Liver (tissue), 9 donors: ENCODE measurements around the gene NR3C1. TPM values are rescaled to one million over a fixed set of nuclear protein-coding genes. Genes with fewer than 3 reads are reported as not detected.

ENCODE experiments used
- DNase-seq: peaks from one replicate; pipeline ENCODE4 v3.0.0-alpha.2; 2017; ENCODE audit warnings: low spot score
- H3K27ac ChIP-seq, 2 donors: one replicate each; pipeline ENCODE4 v1.7.0; 2013; ENCODE audit warnings: inconsistent platforms in 2 of 2, low read length in 2 of 2, control low read depth in 1 of 2, low read depth in 1 of 2, mild to moderate bottlenecking in 1 of 2
- H3K27me3 ChIP-seq, 4 donors: one replicate each; pipeline versions ENCODE4 v1.6.1 to v1.7.0; 2013; ENCODE audit warnings: low read length in 3 of 4, inconsistent platforms in 1 of 4, mild to moderate bottlenecking in 1 of 4, moderate library complexity in 1 of 4; ENCODE audit not compliant: control insufficient read depth in 4 of 4, insufficient read depth in 4 of 4
- H3K36me3 ChIP-seq, 4 donors: one replicate each; pipeline versions ENCODE4 v1.6.1 to v1.7.0; 2013; ENCODE audit warnings: low read length in 3 of 4, mild to moderate bottlenecking in 3 of 4, low read depth in 1 of 4, moderate library complexity in 1 of 4; ENCODE audit not compliant: control insufficient read depth in 4 of 4, insufficient read depth in 3 of 4
- H3K4me1 ChIP-seq, 4 donors: one replicate each; pipeline versions ENCODE4 v1.6.1 to v1.7.0; 2013; ENCODE audit warnings: low read length in 3 of 4, mild to moderate bottlenecking in 3 of 4, moderate library complexity in 1 of 4; ENCODE audit not compliant: control insufficient read depth in 4 of 4, insufficient read depth in 4 of 4
- H3K4me3 ChIP-seq, 3 donors: one replicate each; pipeline versions ENCODE4 v1.6.1 to v1.7.0; 2013; ENCODE audit warnings: low read length in 3 of 3, control low read depth in 1 of 3, low read depth in 1 of 3, mild to moderate bottlenecking in 1 of 3
- H3K9ac ChIP-seq, 2 donors: one replicate each; pipeline ENCODE4 v1.7.0; 2013; ENCODE audit warnings: low read length in 2 of 2, mild to moderate bottlenecking in 2 of 2, moderate library complexity in 2 of 2, control low read depth in 1 of 2, low read depth in 1 of 2
- H3K9me3 ChIP-seq, 4 donors: one replicate each; pipeline versions ENCODE4 v1.6.1 to v1.7.0; 2013; ENCODE audit warnings: low read length in 3 of 4; ENCODE audit not compliant: control insufficient read depth in 4 of 4
- EGR1 ChIP-seq, 2 donors: IDR thresholded peaks; 2 replicates each; pipeline ENCODE4 v1.6.1; 2016 to 2018; ENCODE audit warnings: antibody characterized with exemption in 2 of 2, low read depth in 2 of 2
- FOXA1 ChIP-seq: IDR thresholded peaks from 2 replicates; pipeline ENCODE4 v1.6.1; 2016; ENCODE audit warnings: antibody characterized with exemption
- FOXA2 ChIP-seq: IDR thresholded peaks from 2 replicates; pipeline ENCODE4 v1.6.1; 2016; ENCODE audit warnings: antibody characterized with exemption
- GABPA ChIP-seq, 2 donors: IDR thresholded peaks in 1 of 2; conservative IDR thresholded peaks in 1 of 2; 2 replicates each; pipeline ENCODE4 v1.6.1; 2016; ENCODE audit warnings: antibody characterized with exemption in 2 of 2, mild to moderate bottlenecking in 1 of 2, moderate library complexity in 1 of 2
- HNF4A ChIP-seq, 2 donors: conservative IDR thresholded peaks; 2 replicates each; pipeline ENCODE4 v1.6.1; 2016; ENCODE audit warnings: antibody characterized with exemption in 2 of 2, mild to moderate bottlenecking in 2 of 2
- HNF4G ChIP-seq: IDR thresholded peaks from 2 replicates; pipeline ENCODE4 v1.6.1; 2016; ENCODE audit warnings: antibody characterized with exemption
- JUND ChIP-seq, 2 donors: IDR thresholded peaks; 2 replicates each; pipeline ENCODE4 v1.6.1; 2016; ENCODE audit warnings: antibody characterized with exemption in 2 of 2
- NR2F2 ChIP-seq: IDR thresholded peaks from 2 replicates; pipeline ENCODE4 v1.6.1; 2016; ENCODE audit warnings: antibody characterized with exemption
- TAF1 ChIP-seq: conservative IDR thresholded peaks from 2 replicates; pipeline ENCODE4 v1.6.1; 2016; ENCODE audit warnings: antibody characterized with exemption, mild to moderate bottlenecking
- YY1 ChIP-seq: IDR thresholded peaks from 2 replicates; pipeline ENCODE4 v1.6.1; 2016; ENCODE audit warnings: antibody characterized with exemption, mild to moderate bottlenecking
- WGBS: extraction: QIAGEN DNeasy Blood & Tissue Kit; methylation state at CpG from one replicate; pipeline ENCODE4 v1.1.7; 2013; 5-methylcytosine and 5-hydroxymethylcytosine counted together
- polyA plus RNA-seq, 2 donors: library from polyadenylated mRNA; stranded (reverse) in 1 of 2; unstranded in 1 of 2; fragments of 200-250 nt in 1 of 2; fragments of >200 nt in 1 of 2; fragmentation: Nextera tagmentation in 1 of 2; extraction: Ambion mirVana in 1 of 2; gene quantifications; one replicate each; pipeline versions ENCODE4 v1.2.1 to v1.2.3, GENCODE V29; 2013 to 2015
- total RNA-seq, 2 donors: library from RNA; depleted of rRNA; stranded (reverse); fragments of >200 nt; gene quantifications; one replicate each; pipeline ENCODE4 v1.2.3, GENCODE V29; 2014
- TF ChIP-seq, protein P1 (sequence below): IDR thresholded peaks from 2 replicates; pipeline ENCODE4 v1.6.1; 2016; ENCODE audit warnings: antibody characterized with exemption
- TF ChIP-seq, protein P2 (sequence below): IDR thresholded peaks from 2 replicates; pipeline ENCODE4 v1.6.1; 2016; ENCODE audit warnings: antibody characterized with exemption
- TF ChIP-seq, protein P3 (sequence below): IDR thresholded peaks from 2 replicates; pipeline ENCODE4 v1.6.1; 2016; ENCODE audit warnings: antibody characterized with exemption, mild to moderate bottlenecking
- TF ChIP-seq, protein P4 (sequence below): fragments of 150-350 bp; IDR thresholded peaks from 2 replicates; pipeline ENCODE4 v1.5.1; 2017; ENCODE audit warnings: improper control_type of control experiment, low read depth, low read length; ENCODE audit not compliant: missing input control
- donor health status: healthy.
- donor health status: healthy.
- donor health status: healthy.
- donor health status: healthy.
- donor health status: healthy.

NR3C1 gene
- total and polyA plus RNA-seq, 4 donors, result 24.5 to 36.4 (median 29.0) TPM

DNA sequence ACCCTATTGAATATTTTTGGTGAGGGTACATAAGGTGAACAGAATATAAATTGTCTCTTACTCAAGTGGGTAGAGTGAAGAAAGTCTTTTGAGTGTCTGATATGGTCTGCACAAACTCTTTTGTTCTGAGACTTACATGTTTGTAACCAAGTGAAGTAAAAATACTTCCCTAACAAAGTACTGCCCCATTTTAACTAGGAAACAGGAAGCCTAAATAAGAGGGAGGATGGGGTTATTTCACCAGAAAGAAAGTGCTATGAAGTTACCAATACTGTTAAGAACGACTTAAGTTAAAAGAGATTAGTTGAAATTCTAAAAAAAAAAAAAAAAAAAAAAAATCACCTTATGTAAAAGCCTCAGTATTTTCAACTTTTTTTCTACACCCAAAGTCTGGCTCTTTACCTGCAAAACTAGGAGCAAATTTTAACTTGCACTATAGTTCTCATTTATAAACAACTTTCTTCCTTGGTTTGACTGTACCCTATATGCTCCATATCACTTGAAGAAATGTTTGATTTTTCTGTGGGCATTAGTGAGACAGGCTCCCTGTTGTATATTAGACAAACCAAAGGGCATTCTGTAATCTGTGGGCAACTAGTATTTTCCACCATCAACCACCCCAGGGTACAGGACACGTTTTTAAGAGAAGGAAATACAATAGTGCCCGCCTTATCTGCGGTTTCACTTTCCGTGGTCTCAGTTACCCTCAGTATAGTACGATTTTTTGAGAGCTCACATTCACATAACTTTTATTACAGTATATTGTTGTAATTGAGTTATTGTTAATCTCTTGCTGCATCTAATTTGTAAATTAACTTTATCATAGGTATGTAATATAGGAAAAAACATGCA, 127.7 kb downstream of the NR3C1 start:
- TF ChIP-seq FOXA1 (no peak), GABPA (IDR thresholded peaks at IDR 0.05 in 1 of 2, conservative IDR thresholded peaks at IDR 0.05 in 1 of 2) (no peak), NR2F2 (no peak), HNF4A (conservative IDR thresholded peaks at IDR 0.05) (no peak), JUND (IDR thresholded peaks at IDR 0.05) (no peak), FOXA2 (no peak), HNF4G (no peak), TAF1 (no peak), YY1 (no peak), EGR1 (IDR thresholded peaks at IDR 0.05; ENCODE audit: low read depth in 2 of 2) (no peak)
- TF ChIP-seq, protein P1, sequence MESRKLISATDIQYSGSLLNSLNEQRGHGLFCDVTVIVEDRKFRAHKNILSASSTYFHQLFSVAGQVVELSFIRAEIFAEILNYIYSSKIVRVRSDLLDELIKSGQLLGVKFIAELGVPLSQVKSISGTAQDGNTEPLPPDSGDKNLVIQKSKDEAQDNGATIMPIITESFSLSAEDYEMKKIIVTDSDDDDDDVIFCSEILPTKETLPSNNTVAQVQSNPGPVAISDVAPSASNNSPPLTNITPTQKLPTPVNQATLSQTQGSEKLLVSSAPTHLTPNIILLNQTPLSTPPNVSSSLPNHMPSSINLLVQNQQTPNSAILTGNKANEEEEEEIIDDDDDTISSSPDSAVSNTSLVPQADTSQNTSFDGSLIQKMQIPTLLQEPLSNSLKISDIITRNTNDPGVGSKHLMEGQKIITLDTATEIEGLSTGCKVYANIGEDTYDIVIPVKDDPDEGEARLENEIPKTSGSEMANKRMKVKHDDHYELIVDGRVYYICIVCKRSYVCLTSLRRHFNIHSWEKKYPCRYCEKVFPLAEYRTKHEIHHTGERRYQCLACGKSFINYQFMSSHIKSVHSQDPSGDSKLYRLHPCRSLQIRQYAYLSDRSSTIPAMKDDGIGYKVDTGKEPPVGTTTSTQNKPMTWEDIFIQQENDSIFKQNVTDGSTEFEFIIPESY, result no peak
- TF ChIP-seq, protein P2, sequence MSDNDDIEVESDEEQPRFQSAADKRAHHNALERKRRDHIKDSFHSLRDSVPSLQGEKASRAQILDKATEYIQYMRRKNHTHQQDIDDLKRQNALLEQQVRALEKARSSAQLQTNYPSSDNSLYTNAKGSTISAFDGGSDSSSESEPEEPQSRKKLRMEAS, result no peak
- TF ChIP-seq, protein P3, sequence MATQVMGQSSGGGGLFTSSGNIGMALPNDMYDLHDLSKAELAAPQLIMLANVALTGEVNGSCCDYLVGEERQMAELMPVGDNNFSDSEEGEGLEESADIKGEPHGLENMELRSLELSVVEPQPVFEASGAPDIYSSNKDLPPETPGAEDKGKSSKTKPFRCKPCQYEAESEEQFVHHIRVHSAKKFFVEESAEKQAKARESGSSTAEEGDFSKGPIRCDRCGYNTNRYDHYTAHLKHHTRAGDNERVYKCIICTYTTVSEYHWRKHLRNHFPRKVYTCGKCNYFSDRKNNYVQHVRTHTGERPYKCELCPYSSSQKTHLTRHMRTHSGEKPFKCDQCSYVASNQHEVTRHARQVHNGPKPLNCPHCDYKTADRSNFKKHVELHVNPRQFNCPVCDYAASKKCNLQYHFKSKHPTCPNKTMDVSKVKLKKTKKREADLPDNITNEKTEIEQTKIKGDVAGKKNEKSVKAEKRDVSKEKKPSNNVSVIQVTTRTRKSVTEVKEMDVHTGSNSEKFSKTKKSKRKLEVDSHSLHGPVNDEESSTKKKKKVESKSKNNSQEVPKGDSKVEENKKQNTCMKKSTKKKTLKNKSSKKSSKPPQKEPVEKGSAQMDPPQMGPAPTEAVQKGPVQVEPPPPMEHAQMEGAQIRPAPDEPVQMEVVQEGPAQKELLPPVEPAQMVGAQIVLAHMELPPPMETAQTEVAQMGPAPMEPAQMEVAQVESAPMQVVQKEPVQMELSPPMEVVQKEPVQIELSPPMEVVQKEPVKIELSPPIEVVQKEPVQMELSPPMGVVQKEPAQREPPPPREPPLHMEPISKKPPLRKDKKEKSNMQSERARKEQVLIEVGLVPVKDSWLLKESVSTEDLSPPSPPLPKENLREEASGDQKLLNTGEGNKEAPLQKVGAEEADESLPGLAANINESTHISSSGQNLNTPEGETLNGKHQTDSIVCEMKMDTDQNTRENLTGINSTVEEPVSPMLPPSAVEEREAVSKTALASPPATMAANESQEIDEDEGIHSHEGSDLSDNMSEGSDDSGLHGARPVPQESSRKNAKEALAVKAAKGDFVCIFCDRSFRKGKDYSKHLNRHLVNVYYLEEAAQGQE, result no peak
- TF ChIP-seq, protein P4, sequence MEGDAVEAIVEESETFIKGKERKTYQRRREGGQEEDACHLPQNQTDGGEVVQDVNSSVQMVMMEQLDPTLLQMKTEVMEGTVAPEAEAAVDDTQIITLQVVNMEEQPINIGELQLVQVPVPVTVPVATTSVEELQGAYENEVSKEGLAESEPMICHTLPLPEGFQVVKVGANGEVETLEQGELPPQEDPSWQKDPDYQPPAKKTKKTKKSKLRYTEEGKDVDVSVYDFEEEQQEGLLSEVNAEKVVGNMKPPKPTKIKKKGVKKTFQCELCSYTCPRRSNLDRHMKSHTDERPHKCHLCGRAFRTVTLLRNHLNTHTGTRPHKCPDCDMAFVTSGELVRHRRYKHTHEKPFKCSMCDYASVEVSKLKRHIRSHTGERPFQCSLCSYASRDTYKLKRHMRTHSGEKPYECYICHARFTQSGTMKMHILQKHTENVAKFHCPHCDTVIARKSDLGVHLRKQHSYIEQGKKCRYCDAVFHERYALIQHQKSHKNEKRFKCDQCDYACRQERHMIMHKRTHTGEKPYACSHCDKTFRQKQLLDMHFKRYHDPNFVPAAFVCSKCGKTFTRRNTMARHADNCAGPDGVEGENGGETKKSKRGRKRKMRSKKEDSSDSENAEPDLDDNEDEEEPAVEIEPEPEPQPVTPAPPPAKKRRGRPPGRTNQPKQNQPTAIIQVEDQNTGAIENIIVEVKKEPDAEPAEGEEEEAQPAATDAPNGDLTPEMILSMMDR, result no peak
- H3K4me1 ChIP-seq, result peaks cover 0 to 25% (median 10%) of the 10 kb centered on the region in 4 donors
- H3K9me3 ChIP-seq, result no peaks in the 10 kb centered on the region
- no peak for DNase-seq
- H3K36me3 ChIP-seq, result peaks cover 0 to 3% (median 0%) of the 10 kb centered on the region in 4 donors
- H3K9ac ChIP-seq, result no peak overlapping the region
- no peak overlapping the region for H3K27ac ChIP-seq
- no peak overlapping the region for H3K4me3 ChIP-seq
- WGBS, result 82% methylated on average over 6 of the region's 6 CpGs
- H3K27me3 ChIP-seq, result no peaks in the 10 kb centered on the region

DNA sequence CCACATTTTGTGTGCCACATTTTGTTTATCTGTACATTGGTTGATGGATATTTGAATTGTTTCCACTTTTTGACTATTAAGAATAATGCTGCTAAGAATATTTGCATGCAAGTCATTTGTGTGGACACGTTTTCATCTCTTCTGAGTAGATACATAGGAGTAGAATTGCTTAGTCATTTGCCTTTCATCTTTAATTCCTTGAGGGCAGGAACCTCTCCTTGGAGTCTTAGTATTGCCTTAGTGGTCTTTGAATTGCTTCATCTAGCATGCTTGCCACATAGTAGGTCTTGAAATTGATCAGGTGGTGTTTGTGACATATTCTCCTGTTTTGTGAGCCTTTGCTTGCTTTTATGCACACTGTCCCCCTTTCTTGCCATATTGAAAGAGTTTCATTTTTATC, 128.5 kb downstream of the NR3C1 start:
- Histone ChIP-seq H3K9me3 (no peaks in the 10 kb centered on the region), H3K27ac (no peak overlapping the region), H3K27me3 (no peaks in the 10 kb centered on the region), H3K9ac (no peak overlapping the region), H3K36me3 (peaks cover 0 to 3% (median 0%) of the 10 kb centered on the region in 4 donors), H3K4me3 (no peak overlapping the region), H3K4me1 (peaks cover 0 to 25% (median 9%) of the 10 kb centered on the region in 4 donors)
- TF ChIP-seq FOXA1 (no peak), GABPA (IDR thresholded peaks at IDR 0.05 in 1 of 2, conservative IDR thresholded peaks at IDR 0.05 in 1 of 2) (no peak)
- TF ChIP-seq, protein P4, result no peak
- 90% methylated on average over 1 of the region's 1 CpG for WGBS
- DNase-seq, result no peak
